Measurements from ENCODE around the gene BICRAL.

DNA sequence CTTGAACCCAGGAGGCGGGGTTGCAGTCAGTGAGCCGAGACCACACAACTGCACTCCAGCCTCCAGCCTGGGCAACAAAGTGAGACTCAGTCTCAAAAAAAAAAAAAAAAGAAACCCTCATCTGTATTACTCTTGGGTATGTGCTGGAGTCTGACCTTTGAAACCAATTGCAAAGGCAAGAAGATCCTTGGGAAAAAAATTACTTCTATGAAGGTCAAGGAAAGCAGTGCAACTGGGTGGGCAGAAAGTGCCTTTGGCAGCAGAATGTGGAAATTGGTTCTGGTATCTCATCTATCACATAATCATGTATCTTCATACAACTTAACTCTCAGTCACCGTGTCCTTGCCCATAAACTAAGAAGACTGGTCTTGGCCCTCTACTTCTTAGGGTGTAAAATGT, 89.9 kb downstream of the BICRAL start:
- TF ChIP-seq CTCF (IDR thresholded peaks at IDR 0.05) = no peak
- TF ChIP-seq POLR2A (IDR thresholded peaks at IDR 0.05) = no peak
- no peak for TF ChIP-seq POLR2AphosphoS5 (IDR thresholded peaks at IDR 0.05)

Measured in breast epithelium (tissue), 3 donors.